ENCODE results near the gene RHBDL1. TPM values are rescaled to one million over a fixed set of nuclear protein-coding genes. Genes with fewer than 3 reads are reported as not detected.

RHBDL1 gene
- total and polyA plus RNA-seq, 9 of the 15 experiments (the other 6 are each of a cell fraction or from before 2014, with no cell fraction given), result 0.03 to 5.6 (median 1.3) TPM; not detected in 1

- Histone ChIP-seq H3K27ac (ENCODE audit: extremely low read depth, low read depth, low read length) (no peak overlapping the region), H3K9ac (ENCODE audit: insufficient read depth in 1 of 2, low read depth in 2 of 2, low read length in 2 of 2) (peak overlapping the region in 1 of 2 experiments; percentile 85; a peak in 2 of 4 replicates), H3K27me3 (ENCODE audit: control insufficient read depth in 2 of 2, insufficient read depth in 2 of 2, low read length in 2 of 2) (no peaks in the 10 kb centered on the region), H3K9me1 (ENCODE audit: control insufficient read depth, insufficient read depth, low read length) (peaks cover 3% of the 10 kb centered on the region), H4K20me1 (replicated peaks; ENCODE audit: control insufficient read depth, insufficient read depth, low read length) (no peaks in the 10 kb centered on the region; the same call in 1 of the 2 replicates), H3K36me3 (ENCODE audit: control insufficient read depth, insufficient read depth, low read length) (peaks cover 31% of the 10 kb centered on the region; the same call in 2 of the 3 replicates), H3K79me2 (ENCODE audit: control insufficient read depth, insufficient read depth, low read length) (peaks cover 54% of the 10 kb centered on the region), H3K4me3 (no peak overlapping the region), H3K9me3 (replicated peaks; ENCODE audit: control insufficient read depth, insufficient read depth, low read depth, low read length) (no peaks in the 10 kb centered on the region), H2AFZ (ENCODE audit: low read depth, low read length) (no peak overlapping the region), H3K4me2 (ENCODE audit: insufficient read depth, low read length) (peak overlapping the region; percentile 40; the same call in 1 of the 2 replicates), H3K4me1 (replicated peaks in 1 of 2; ENCODE audit: control insufficient read depth in 2 of 2, insufficient read depth in 2 of 2, low read length in 2 of 2) (peaks cover 17 to 98% of the 10 kb centered on the region in 2 experiments; a peak in 4 of 5 replicates)
- TF ChIP-seq ZMIZ1 (IDR thresholded peaks at IDR 0.05; ENCODE audit: low read depth in 2 of 2, low read length in 2 of 2), result no peak
- TF ChIP-seq NONO (IDR thresholded peaks at IDR 0.05; ENCODE audit: low read depth in 2 of 2, low read length in 1 of 2), result no peak
- TF ChIP-seq ZNF586 (CRISPR knock-in tag; conservative IDR thresholded peaks at IDR 0.05), result no peak
- no peak for TF ChIP-seq BCOR (IDR thresholded peaks at IDR 0.05)
- TF ChIP-seq ZNF717 (CRISPR knock-in tag; IDR thresholded peaks at IDR 0.05), result no peak
- 0 out of 2 replicates have a peak, but pooled peaks have one; percentile 16 for TF ChIP-seq SUPT5H (IDR thresholded peaks at IDR 0.05)
- TF ChIP-seq RBM17 (IDR thresholded peaks at IDR 0.05; ENCODE audit: borderline replicate concordance, low read depth, low read length), result no peak
- 0 out of 2 replicates have a peak, but pooled peaks have one; percentile 23 for TF ChIP-seq PTBP1 (IDR thresholded peaks at IDR 0.05; ENCODE audit: low read depth, low read length)
- ChIA-PET CTCF (ENCODE audit: low intra/inter-chr PET ratio) (no interaction called here), POLR2A (interaction anchor here (0.6 to 1.0 kb wide), 2 partner anchors 12 to 21 kb away, joined by 3 read pairs; no protein-coding TSS in a partner anchor)
- WGBS (ENCODE audit: insufficient coverage, low coverage, missing lambda C conversion rate), result 84% methylated on average over 6 of the region's 6 CpGs
- ATAC-seq (no peak), DNase-seq (ENCODE audit: extremely low read depth in 1 of 4, low spot score in 3 of 4) (no peak), FAIRE-seq (no peak)
- no TSS peak for BruUV-seq (replicated peaks)
- intact Hi-C loops (cut with micrococcal nuclease) (no loop called here), in situ Hi-C loops (cut with MboI) (loop anchor here (10.0 kb wide), 1 partner anchor 336 kb away; no protein-coding TSS in a partner anchor)
These were observed 43.5 kb downstream of the RHBDL1 start for GRCh38 chr16:718922-719321.

Data from K562 (cell line).